SK-N-SH (cell line): ENCODE results near the gene ZNF544.

ENCODE experiments used
- EP300 ChIP-seq, 2 experiments: IDR thresholded peaks; 2 replicates each; pipeline versions ENCODE4 v1.4.0 to v1.6.1; 2012; ENCODE audit warnings: borderline replicate concordance in 1 of 2, low read depth in 1 of 2, low read length in 1 of 2
- EZH2phosphoT487 ChIP-seq: fragments of 200-600 bp; sonication (generic); IDR thresholded peaks from 2 replicates; pipeline ENCODE4 v1.6.1; 2017; ENCODE audit warnings: low read depth, mixed run types, mild to moderate bottlenecking, antibody characterized with exemption, moderate library complexity, borderline replicate concordance
- FOXJ3 ChIP-seq: sonication (generic); formaldehyde crosslinking; IDR thresholded peaks from 2 replicates; pipeline ENCODE4 v1.5.1; 2020; ENCODE audit warnings: mild to moderate bottlenecking, missing genetic modification reagents
- NRF1 ChIP-seq: IDR thresholded peaks from 2 replicates; pipeline ENCODE4 v1.6.1; 2012; ENCODE audit warnings: low read depth, mild to moderate bottlenecking, low read length
- POLR2AphosphoS5 ChIP-seq: IDR thresholded peaks from 2 replicates; pipeline ENCODE4 v1.6.1; 2012; ENCODE audit warnings: low read depth, low read length
- RCOR1 ChIP-seq: fragments of 150-350 bp; IDR thresholded peaks from 2 replicates; pipeline ENCODE4 v1.6.1; 2017; ENCODE audit warnings: antibody characterized with exemption, low read length
- SIN3A ChIP-seq: IDR thresholded peaks from 2 replicates; pipeline ENCODE4 v1.6.1; 2012; ENCODE audit warnings: low read depth, mild to moderate bottlenecking, low read length, moderate library complexity, borderline replicate concordance
- TAF1 ChIP-seq: IDR thresholded peaks from 2 replicates; pipeline ENCODE4 v1.6.1; 2012; ENCODE audit warnings: low read depth, mild to moderate bottlenecking, low read length, moderate library complexity, borderline replicate concordance
- YY1 ChIP-seq: IDR thresholded peaks from 2 replicates; pipeline ENCODE4 v1.4.0; 2012; ENCODE audit warnings: low read depth, mild to moderate bottlenecking
- TF ChIP-seq, protein P1 (sequence below): fragments of 200-600 bp; sonication (generic); IDR thresholded peaks from 2 replicates; pipeline ENCODE4 v1.6.1; 2017; ENCODE audit warnings: antibody characterized with exemption, mild to moderate bottlenecking, moderate library complexity
- TF ChIP-seq, protein P2 (sequence below): IDR thresholded peaks from 2 replicates; pipeline ENCODE4; 2012

DNA sequence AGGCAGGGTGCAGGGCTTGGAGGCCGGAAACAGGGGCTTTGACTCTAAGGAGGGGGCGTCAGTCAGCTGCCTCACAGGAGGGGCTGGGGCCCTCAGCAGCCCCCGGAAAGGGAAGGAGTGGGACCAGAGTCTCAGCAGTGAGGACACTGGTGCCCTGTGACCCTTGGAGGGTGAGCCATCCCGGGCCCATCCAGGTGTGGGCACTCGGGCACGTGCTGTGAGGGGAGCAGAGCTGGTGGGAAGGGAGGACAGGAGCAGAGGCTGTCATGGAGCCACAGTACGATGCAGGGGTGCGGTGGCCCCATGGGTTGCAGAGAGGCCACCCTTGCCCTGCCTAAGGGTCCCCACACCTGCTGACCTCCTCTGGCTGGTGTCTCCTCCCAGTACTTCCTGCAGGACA, 19.1 kb upstream of the ZNF544 start:
- TF ChIP-seq, protein P1, sequence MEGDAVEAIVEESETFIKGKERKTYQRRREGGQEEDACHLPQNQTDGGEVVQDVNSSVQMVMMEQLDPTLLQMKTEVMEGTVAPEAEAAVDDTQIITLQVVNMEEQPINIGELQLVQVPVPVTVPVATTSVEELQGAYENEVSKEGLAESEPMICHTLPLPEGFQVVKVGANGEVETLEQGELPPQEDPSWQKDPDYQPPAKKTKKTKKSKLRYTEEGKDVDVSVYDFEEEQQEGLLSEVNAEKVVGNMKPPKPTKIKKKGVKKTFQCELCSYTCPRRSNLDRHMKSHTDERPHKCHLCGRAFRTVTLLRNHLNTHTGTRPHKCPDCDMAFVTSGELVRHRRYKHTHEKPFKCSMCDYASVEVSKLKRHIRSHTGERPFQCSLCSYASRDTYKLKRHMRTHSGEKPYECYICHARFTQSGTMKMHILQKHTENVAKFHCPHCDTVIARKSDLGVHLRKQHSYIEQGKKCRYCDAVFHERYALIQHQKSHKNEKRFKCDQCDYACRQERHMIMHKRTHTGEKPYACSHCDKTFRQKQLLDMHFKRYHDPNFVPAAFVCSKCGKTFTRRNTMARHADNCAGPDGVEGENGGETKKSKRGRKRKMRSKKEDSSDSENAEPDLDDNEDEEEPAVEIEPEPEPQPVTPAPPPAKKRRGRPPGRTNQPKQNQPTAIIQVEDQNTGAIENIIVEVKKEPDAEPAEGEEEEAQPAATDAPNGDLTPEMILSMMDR: no peak
- TF ChIP-seq FOXJ3 (CRISPR knock-in tag): no peak
- TF ChIP-seq POLR2AphosphoS5: no peak
- no peak for TF ChIP-seq EZH2phosphoT487
- TF ChIP-seq TAF1: no peak
- TF ChIP-seq NRF1: no peak
- TF ChIP-seq, protein P2, sequence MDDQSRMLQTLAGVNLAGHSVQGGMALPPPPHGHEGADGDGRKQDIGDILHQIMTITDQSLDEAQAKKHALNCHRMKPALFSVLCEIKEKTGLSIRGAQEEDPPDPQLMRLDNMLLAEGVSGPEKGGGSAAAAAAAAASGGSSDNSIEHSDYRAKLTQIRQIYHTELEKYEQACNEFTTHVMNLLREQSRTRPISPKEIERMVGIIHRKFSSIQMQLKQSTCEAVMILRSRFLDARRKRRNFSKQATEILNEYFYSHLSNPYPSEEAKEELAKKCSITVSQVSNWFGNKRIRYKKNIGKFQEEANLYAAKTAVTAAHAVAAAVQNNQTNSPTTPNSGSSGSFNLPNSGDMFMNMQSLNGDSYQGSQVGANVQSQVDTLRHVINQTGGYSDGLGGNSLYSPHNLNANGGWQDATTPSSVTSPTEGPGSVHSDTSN: no peak
- TF ChIP-seq EP300 (IDR thresholded peaks at IDR 0.05; ENCODE audit: borderline replicate concordance in 1 of 2, low read depth in 1 of 2, low read length in 1 of 2): no peak
- TF ChIP-seq YY1: no peak
- TF ChIP-seq SIN3A: no peak
- no peak for TF ChIP-seq RCOR1
